IMR-90 (cell line): ENCODE results near the gene FARP1.

Experiments
- CEBPB ChIP-seq: IDR thresholded peaks from 2 replicates; pipeline ENCODE4 v1.6.1; 2012; ENCODE audit warnings: low read depth, low read length, improper control_type of control experiment
- CHD1 ChIP-seq: IDR thresholded peaks from 2 replicates; pipeline ENCODE4 v1.6.1; 2012; ENCODE audit warnings: low read depth, low read length, improper control_type of control experiment
- CTCF ChIP-seq: conservative IDR thresholded peaks from 2 replicates; pipeline ENCODE4 v1.5.1; 2012; ENCODE audit warnings: mild to moderate bottlenecking, low read depth, low read length, improper control_type of control experiment
- MAZ ChIP-seq: IDR thresholded peaks from 2 replicates; pipeline ENCODE4 v1.6.1; 2012; ENCODE audit warnings: low read depth, mild to moderate bottlenecking, low read length, improper control_type of control experiment, moderate library complexity, borderline replicate concordance
- MXI1 ChIP-seq: IDR thresholded peaks from 2 replicates; pipeline ENCODE4 v1.6.1; 2012; ENCODE audit warnings: low read depth, mild to moderate bottlenecking, low read length, moderate library complexity, borderline replicate concordance
- POLR2A ChIP-seq: IDR thresholded peaks from 2 replicates; pipeline ENCODE4 v1.6.1; 2012; ENCODE audit warnings: mild to moderate bottlenecking, low read depth, low read length
- RAD21 ChIP-seq: IDR thresholded peaks from 2 replicates; pipeline ENCODE4 v1.6.1; 2012; ENCODE audit warnings: low read length, improper control_type of control experiment
- RCOR1 ChIP-seq: IDR thresholded peaks from 2 replicates; pipeline ENCODE4 v1.6.1; 2012; ENCODE audit warnings: mild to moderate bottlenecking, low read length, improper control_type of control experiment; ENCODE audit not compliant: insufficient replicate concordance
- RFX5 ChIP-seq: IDR thresholded peaks from 2 replicates; pipeline ENCODE4 v1.8.0; 2012; ENCODE audit warnings: low read depth, mild to moderate bottlenecking, low read length, moderate library complexity
- SMC3 ChIP-seq: fragments of 150-350 bp; IDR thresholded peaks from 2 replicates; pipeline ENCODE4 v1.6.1; 2016; ENCODE audit warnings: low read depth, mild to moderate bottlenecking, antibody characterized with exemption, low read length, moderate library complexity
- TF ChIP-seq, protein P1 (sequence below): fragments of 150-350 bp; IDR thresholded peaks from 2 replicates; pipeline ENCODE4 v1.6.1; 2017; ENCODE audit warnings: mild to moderate bottlenecking, antibody characterized with exemption, low read length, low read depth

DNA sequence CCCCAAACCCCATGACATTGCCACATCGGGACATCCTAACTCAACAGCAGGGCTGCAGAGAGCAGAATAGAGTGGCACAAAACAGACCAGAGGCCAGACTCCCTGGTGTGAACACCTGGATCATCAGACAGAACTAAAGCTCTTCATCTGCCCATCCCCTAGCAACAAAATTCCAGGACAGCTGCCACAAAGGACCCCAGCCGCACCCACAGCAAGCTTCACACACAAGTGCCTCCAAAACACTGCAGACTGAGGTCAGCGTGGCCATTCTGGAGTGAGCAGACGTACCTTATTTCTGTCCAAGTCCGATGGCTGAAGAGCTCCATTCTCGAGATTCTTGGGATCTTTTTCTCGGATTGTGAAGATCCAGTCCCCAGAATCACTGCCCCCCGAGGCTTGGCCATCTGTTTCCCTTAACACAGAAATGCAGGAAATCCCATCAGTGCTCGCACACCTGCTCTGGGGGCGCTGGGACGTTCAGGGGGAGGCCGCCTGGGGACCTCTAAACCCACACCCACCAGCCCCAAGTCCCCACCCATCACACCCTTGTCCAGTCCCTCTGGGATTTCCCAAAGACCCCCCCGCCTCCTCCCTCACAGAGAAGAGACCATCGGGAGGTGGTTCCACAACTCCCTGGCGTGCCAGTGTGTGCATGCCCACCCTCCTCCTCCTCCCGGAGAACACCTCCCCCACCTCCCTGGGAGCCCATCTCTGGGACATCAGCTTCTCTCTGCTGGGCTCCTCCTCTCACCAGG, 318.8 kb downstream of the FARP1 start:
- TF ChIP-seq POLR2A (no peak), CTCF (no peak), RFX5 (no peak), CHD1 (no peak), RCOR1 (no peak), RAD21 (no peak), CEBPB (no peak), MXI1 (no peak), SMC3 (no peak), MAZ (no peak)
- TF ChIP-seq, protein P1, sequence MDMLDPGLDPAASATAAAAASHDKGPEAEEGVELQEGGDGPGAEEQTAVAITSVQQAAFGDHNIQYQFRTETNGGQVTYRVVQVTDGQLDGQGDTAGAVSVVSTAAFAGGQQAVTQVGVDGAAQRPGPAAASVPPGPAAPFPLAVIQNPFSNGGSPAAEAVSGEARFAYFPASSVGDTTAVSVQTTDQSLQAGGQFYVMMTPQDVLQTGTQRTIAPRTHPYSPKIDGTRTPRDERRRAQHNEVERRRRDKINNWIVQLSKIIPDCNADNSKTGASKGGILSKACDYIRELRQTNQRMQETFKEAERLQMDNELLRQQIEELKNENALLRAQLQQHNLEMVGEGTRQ, result no peak
